K562 (cell line): Measurements from ENCODE around the gene ALG12. TPM values are rescaled to one million over a fixed set of nuclear protein-coding genes. Genes with fewer than 3 reads are reported as not detected.

ENCODE experiments used
- CBFA2T3 ChIP-seq: fragments of 450-650 bp; IDR thresholded peaks from 2 replicates; pipeline ENCODE4 v1.6.1; 2017
- CCAR2 ChIP-seq: fragments of 200-400 bp; formaldehyde crosslinking; IDR thresholded peaks from 2 replicates; pipeline ENCODE4 v1.6.1; 2017; ENCODE audit warnings: mild to moderate bottlenecking, low read depth, low read length
- EHMT2 ChIP-seq: fragments of 450-650 bp; IDR thresholded peaks from 2 replicates; pipeline ENCODE4 v1.6.1; 2018; ENCODE audit warnings: antibody characterized with exemption
- HNRNPLL ChIP-seq: fragments of 200-400 bp; formaldehyde crosslinking; IDR thresholded peaks from 2 replicates; pipeline ENCODE4 v1.6.1; 2017; ENCODE audit warnings: low read length, low read depth, mild to moderate bottlenecking; ENCODE audit not compliant: poor library complexity, severe bottlenecking
- MCM3 ChIP-seq: fragments of 450-650 bp; IDR thresholded peaks from 2 replicates; pipeline ENCODE4 v1.6.1; 2016
- MXI1 ChIP-seq: IDR thresholded peaks from 2 replicates; pipeline ENCODE4 v1.6.1; 2011; ENCODE audit warnings: low read depth, mild to moderate bottlenecking, improper control_type of control experiment, low read length
- NCOA6 ChIP-seq: fragments of 450-650 bp; IDR thresholded peaks from 2 replicates; pipeline ENCODE4 v1.6.1; 2017; ENCODE audit warnings: mild to moderate bottlenecking
- NFXL1 ChIP-seq: fragments of 450-650 bp; formaldehyde crosslinking; IDR thresholded peaks from 2 replicates; pipeline ENCODE4 v1.4.0; 2021; ENCODE audit warnings: mild to moderate bottlenecking
- POLR2AphosphoS5 ChIP-seq: IDR thresholded peaks from 2 replicates; pipeline ENCODE4 v1.6.1; 2011; ENCODE audit warnings: mild to moderate bottlenecking, low read depth, low read length, moderate library complexity; ENCODE audit not compliant: control insufficient read depth, insufficient read depth
- RB1 ChIP-seq: fragments of 450-650 bp; IDR thresholded peaks from 2 replicates; pipeline ENCODE4 v1.6.1; 2017; ENCODE audit warnings: low read depth, mild to moderate bottlenecking
- SIN3B ChIP-seq: fragments of 450-650 bp; IDR thresholded peaks from 2 replicates; pipeline ENCODE4 v1.6.1; 2017; ENCODE audit warnings: low read depth, mild to moderate bottlenecking, moderate library complexity
- SMC3 ChIP-seq: conservative IDR thresholded peaks from 2 replicates; pipeline ENCODE4 v1.6.1; 2011; ENCODE audit warnings: low read depth, low read length, improper control_type of control experiment; ENCODE audit not compliant: insufficient read depth
- TCFL5 ChIP-seq: fragments of 250-450 bp; sonication (Bioruptor Pico); conservative IDR thresholded peaks from 2 replicates; pipeline ENCODE4 v1.6.1; 2021; ENCODE audit warnings: mild to moderate bottlenecking, moderate library complexity, matching md5 sums
- XRCC5 ChIP-seq: fragments of 200-400 bp; formaldehyde crosslinking; IDR thresholded peaks from 2 replicates; pipeline ENCODE4 v1.6.1; 2017; ENCODE audit warnings: low read depth, mild to moderate bottlenecking, low read length
- ZNF699 ChIP-seq: fragments of 250-450 bp; sonication (Bioruptor Pico); IDR thresholded peaks from 2 replicates; pipeline ENCODE4 v1.8.0; 2021; ENCODE audit warnings: mild to moderate bottlenecking, moderate library complexity; ENCODE audit not compliant: insufficient replicate concordance
- polyA plus RNA-seq, 8 experiments: library from polyadenylated mRNA; depleted of rRNA in 4 of 8; stranded (reverse) in 5 of 8; unstranded in 3 of 8; fragments of >200 nt; fragmentation: Nextera tagmentation in 2 of 8; fragmentation: Illumina TruSeq in 1 of 8; extraction: Ambion mirVana in 2 of 8; extraction: Trizol in 1 of 8; gene quantifications; 2 replicates each; pipeline versions ENCODE4 v1.2.1 to v1.2.3, GENCODE V29; 2011 to 2014; ENCODE audit warnings: inconsistent platforms in 1 of 8, missing spikeins in 1 of 8
- total RNA-seq, 7 experiments: library from RNA; depleted of rRNA in 6 of 7; stranded (reverse); fragments of >200 nt in 6 of 7; fragmentation: Illumina TruSeq in 2 of 7; extraction: Trizol in 2 of 7; gene quantifications; 2 replicates each; pipeline versions ENCODE4 v1.2.1 to v1.2.3, GENCODE V29; 2011 to 2021; ENCODE audit warnings: low replicate concordance in 1 of 7
- TF ChIP-seq, protein P1 (sequence below): fragments of 250-450 bp; sonication (Bioruptor Pico); IDR thresholded peaks from 2 replicates; pipeline ENCODE4 v1.8.0; 2022; ENCODE audit warnings: moderate library complexity, mild to moderate bottlenecking, inconsistent platforms
- TF ChIP-seq, protein P2 (sequence below): fragments of 200-800 bp; sonication (Bioruptor generic); IDR thresholded peaks from 2 replicates; pipeline ENCODE4 v1.6.1; 2016; ENCODE audit warnings: missing genetic modification characterization, missing compliant biosample characterization
- TF ChIP-seq, protein P3 (sequence below): sonication (generic); formaldehyde crosslinking; IDR thresholded peaks from 2 replicates; pipeline ENCODE4 v1.9.0; 2022; ENCODE audit warnings: mild to moderate bottlenecking, missing genetic modification reagents
- TF ChIP-seq, protein P4 (sequence below): fragments of 250-450 bp; sonication (Bioruptor Pico); IDR thresholded peaks from 2 replicates; pipeline ENCODE4 v1.8.0; 2022; ENCODE audit warnings: moderate library complexity, mild to moderate bottlenecking, inconsistent platforms
- TF ChIP-seq, protein P5 (sequence below): fragments of 450-650 bp; formaldehyde crosslinking; IDR thresholded peaks from 2 replicates; pipeline ENCODE4 v1.4.0; 2022; ENCODE audit warnings: missing genetic modification characterization

The ALG12 gene
- total and polyA plus RNA-seq, 9 of the 15 experiments (the other 6 are each of a cell fraction or from before 2014, with no cell fraction given) = 0.20 to 8.5 (median 3.4) TPM

DNA sequence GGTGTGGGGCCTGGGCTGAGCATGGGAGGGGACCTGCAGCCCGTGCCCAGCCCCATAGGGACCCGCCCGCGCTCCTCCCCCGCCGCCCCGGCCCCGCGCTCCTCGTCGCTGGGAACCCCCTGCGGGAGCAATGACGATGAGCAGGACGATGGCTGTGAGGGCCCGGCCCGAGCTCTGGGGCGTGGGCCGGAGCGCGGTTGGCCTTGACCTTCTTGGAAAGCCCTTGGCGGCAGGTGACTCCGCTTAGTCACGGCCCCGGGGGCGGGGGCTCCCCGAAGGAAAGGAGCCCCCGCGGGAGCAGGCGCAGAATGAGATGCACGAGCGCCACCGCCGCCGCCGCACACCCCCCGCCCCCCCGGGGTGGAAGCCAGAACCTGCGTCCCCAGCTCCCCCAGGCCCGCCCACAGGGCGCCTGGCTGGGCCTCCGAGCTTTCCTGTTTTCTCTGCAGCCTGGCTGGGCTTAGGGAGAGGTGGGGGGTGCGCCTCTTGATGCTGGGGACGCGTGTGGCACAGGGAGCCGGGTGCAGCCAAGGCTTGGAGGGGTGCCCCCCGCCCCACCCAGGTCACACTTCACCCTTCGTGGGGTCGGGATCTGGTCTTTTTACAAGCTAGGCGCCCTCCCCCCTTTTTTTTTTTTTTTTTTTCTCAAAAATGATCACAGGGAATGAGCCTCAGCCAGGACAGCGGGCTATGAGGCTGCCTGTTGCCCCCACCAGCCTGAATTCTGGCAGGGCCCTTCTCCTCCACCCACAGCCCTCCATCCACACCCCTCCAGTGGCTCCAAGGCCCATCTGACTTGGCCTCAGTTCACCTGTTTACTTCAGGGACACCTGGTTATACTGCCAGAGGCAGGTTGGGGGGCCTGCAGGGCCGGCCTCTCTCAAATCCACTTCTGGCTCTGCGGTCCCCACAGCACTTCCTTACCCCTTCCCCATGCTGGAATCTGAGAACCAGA lies 18.1 kb upstream of the ALG12 start (continued):
- TF ChIP-seq SMC3 (no peak), SIN3B (no peak), EHMT2 (no peak), MCM3 (no peak), RB1 (no peak), HNRNPLL (no peak), MXI1 (no peak), POLR2AphosphoS5 (no peak), CCAR2 (no peak), NCOA6 (no peak), NFXL1 (no peak), TCFL5 (CRISPR knock-in tag) (no peak), CBFA2T3 (no peak), XRCC5 (no peak), ZNF699 (CRISPR knock-in tag) (no peak)
- TF ChIP-seq, protein P1, sequence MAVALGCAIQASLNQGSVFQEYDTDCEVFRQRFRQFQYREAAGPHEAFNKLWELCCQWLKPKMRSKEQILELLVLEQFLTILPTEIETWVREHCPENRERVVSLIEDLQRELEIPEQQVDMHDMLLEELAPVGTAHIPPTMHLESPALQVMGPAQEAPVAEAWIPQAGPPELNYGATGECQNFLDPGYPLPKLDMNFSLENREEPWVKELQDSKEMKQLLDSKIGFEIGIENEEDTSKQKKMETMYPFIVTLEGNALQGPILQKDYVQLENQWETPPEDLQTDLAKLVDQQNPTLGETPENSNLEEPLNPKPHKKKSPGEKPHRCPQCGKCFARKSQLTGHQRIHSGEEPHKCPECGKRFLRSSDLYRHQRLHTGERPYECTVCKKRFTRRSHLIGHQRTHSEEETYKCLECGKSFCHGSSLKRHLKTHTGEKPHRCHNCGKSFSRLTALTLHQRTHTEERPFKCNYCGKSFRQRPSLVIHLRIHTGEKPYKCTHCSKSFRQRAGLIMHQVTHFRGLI (CRISPR knock-in tag) = no peak
- TF ChIP-seq, protein P2, sequence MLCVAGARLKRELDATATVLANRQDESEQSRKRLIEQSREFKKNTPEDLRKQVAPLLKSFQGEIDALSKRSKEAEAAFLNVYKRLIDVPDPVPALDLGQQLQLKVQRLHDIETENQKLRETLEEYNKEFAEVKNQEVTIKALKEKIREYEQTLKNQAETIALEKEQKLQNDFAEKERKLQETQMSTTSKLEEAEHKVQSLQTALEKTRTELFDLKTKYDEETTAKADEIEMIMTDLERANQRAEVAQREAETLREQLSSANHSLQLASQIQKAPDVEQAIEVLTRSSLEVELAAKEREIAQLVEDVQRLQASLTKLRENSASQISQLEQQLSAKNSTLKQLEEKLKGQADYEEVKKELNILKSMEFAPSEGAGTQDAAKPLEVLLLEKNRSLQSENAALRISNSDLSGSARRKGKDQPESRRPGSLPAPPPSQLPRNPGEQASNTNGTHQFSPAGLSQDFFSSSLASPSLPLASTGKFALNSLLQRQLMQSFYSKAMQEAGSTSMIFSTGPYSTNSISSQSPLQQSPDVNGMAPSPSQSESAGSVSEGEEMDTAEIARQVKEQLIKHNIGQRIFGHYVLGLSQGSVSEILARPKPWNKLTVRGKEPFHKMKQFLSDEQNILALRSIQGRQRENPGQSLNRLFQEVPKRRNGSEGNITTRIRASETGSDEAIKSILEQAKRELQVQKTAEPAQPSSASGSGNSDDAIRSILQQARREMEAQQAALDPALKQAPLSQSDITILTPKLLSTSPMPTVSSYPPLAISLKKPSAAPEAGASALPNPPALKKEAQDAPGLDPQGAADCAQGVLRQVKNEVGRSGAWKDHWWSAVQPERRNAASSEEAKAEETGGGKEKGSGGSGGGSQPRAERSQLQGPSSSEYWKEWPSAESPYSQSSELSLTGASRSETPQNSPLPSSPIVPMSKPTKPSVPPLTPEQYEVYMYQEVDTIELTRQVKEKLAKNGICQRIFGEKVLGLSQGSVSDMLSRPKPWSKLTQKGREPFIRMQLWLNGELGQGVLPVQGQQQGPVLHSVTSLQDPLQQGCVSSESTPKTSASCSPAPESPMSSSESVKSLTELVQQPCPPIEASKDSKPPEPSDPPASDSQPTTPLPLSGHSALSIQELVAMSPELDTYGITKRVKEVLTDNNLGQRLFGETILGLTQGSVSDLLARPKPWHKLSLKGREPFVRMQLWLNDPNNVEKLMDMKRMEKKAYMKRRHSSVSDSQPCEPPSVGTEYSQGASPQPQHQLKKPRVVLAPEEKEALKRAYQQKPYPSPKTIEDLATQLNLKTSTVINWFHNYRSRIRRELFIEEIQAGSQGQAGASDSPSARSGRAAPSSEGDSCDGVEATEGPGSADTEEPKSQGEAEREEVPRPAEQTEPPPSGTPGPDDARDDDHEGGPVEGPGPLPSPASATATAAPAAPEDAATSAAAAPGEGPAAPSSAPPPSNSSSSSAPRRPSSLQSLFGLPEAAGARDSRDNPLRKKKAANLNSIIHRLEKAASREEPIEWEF (CRISPR knock-in tag) = no peak
- TF ChIP-seq, protein P3, sequence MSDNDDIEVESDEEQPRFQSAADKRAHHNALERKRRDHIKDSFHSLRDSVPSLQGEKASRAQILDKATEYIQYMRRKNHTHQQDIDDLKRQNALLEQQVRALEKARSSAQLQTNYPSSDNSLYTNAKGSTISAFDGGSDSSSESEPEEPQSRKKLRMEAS (CRISPR knock-in tag) = no peak
- TF ChIP-seq, protein P4, sequence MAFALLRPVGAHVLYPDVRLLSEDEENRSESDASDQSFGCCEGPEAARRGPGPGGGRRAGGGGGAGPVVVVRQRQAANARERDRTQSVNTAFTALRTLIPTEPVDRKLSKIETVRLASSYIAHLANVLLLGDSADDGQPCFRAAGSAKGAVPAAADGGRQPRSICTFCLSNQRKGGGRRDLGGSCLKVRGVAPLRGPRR (CRISPR knock-in tag) = no peak
- TF ChIP-seq, protein P5, sequence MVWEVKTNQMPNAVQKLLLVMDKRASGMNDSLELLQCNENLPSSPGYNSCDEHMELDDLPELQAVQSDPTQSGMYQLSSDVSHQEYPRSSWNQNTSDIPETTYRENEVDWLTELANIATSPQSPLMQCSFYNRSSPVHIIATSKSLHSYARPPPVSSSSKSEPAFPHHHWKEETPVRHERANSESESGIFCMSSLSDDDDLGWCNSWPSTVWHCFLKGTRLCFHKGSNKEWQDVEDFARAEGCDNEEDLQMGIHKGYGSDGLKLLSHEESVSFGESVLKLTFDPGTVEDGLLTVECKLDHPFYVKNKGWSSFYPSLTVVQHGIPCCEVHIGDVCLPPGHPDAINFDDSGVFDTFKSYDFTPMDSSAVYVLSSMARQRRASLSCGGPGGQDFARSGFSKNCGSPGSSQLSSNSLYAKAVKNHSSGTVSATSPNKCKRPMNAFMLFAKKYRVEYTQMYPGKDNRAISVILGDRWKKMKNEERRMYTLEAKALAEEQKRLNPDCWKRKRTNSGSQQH (CRISPR knock-in tag) = no peak
